Measurements from ENCODE around the gene PCK1.

PCK1 gene

DNA sequence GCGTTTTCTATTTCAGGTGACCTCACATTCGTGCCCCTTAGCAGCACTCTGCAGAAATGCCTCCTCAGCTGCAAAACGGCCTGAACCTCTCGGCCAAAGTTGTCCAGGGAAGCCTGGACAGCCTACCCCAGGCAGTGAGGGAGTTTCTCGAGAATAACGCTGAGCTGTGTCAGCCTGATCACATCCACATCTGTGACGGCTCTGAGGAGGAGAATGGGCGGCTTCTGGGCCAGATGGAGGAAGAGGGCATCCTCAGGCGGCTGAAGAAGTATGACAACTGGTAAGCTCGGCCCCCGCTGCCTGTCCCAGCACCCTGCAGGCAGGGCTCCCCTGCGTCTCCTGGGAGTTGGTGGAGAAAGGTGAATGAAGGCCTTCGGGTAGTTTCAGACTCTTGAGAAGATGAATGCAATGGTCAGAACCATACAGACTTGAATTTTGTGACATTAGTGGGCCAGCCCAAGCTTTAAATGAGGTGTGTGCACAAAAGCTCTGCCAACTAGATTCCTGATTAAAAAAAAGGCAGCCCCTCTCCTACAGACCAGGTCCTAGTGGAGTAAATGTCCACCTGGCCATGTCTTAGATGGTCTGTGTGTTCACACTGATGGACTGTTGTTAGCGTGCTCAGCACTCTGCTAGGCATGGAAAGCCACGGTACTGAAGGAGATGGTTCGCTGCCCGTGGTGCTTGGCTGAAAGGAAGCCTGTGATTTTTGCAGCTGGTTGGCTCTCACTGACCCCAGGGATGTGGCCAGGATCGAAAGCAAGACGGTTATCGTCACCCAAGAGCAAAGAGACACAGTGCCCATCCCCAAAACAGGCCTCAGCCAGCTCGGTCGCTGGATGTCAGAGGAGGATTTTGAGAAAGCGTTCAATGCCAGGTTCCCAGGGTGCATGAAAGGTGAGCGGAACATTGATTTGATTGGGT lies 708 bp downstream of the PCK1 start:
- DNase-seq, result no peak

DNA sequence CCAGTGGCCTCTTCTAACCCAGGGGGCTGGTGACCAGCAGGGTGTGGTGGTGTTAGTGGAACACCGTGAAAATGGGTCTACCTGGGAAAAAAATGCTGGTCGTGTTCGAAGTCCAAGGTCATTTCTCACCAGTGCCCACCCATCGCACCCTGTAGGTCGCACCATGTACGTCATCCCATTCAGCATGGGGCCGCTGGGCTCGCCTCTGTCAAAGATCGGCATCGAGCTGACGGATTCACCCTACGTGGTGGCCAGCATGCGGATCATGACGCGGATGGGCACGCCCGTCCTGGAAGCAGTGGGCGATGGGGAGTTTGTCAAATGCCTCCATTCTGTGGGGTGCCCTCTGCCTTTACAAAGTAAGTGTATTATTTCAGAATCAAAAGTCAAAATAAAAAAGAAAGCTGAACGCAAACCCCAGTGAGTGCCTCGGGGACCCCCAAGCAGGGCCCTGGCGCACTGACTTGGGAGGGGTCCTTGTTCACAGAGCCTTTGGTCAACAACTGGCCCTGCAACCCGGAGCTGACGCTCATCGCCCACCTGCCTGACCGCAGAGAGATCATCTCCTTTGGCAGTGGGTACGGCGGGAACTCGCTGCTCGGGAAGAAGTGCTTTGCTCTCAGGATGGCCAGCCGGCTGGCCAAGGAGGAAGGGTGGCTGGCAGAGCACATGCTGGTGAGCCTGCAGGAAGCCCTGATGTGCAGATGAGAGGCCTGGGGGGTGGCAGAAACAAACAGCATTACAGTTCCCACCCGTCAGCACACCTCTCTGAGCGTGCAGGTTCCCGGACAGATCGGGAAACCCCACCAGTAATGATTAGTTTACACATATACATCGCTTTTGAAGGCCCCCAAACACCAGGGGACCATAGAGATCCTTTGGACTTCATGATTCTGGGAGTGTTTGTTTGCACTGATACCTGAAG lies 1.9 kb downstream of the PCK1 start:
- no peak for DNase-seq

DNA sequence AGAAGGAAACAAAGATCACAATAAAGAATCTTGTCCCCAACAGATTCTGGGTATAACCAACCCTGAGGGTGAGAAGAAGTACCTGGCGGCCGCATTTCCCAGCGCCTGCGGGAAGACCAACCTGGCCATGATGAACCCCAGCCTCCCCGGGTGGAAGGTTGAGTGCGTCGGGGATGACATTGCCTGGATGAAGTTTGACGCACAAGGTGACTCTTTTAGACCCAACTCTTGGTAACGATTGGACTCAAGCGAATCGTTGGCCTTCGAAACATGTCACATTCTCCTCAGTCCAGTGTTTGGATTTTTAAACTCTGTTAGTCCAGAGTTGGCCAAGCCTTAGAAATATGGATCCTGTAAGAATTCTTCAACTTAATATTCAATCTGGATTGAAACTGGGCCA lies 2.6 kb downstream of the PCK1 start:
- DNase-seq, result no peak

DNA sequence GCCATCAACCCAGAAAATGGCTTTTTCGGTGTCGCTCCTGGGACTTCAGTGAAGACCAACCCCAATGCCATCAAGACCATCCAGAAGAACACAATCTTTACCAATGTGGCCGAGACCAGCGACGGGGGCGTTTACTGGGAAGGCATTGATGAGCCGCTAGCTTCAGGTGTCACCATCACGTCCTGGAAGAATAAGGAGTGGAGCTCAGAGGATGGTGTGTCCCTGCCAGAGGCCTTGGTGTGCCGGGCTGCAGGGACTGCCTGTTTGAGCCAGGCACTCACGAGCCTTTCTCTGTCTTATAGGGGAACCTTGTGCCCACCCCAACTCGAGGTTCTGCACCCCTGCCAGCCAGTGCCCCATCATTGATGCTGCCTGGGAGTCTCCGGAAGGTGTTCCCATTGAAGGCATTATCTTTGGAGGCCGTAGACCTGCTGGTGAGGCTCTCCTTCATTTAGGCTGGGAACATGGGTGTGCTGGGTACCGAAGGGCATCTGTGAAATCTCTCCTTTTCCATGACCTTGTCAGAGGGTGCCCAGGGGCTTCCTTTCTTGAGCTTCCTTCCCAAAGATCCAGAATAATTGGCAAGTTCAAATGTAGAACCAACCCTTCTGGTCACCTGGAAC lies 3.4 kb downstream of the PCK1 start:
- no peak for DNase-seq

DNA sequence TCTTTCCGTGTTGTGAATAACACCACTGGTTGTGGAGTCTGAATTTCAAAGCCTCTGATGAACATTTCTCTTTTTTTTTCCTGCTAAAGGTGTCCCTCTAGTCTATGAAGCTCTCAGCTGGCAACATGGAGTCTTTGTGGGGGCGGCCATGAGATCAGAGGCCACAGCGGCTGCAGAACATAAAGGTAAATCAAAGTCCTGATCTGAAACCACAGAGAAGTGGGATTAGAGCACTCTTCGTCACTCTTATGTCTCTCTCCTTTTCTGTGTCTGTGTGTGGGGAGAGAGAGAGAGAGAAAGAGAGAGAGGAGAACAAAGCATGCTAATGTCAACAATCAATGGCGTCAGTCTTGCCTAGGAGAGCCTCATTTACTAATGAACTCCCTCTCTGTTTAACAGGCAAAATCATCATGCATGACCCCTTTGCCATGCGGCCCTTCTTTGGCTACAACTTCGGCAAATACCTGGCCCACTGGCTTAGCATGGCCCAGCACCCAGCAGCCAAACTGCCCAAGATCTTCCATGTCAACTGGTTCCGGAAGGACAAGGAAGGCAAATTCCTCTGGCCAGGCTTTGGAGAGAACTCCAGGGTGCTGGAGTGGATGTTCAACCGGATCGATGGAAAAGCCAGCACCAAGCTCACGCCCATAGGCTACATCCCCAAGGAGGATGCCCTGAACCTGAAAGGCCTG lies 4.2 kb downstream of the PCK1 start:
- no peak for DNase-seq

DNA sequence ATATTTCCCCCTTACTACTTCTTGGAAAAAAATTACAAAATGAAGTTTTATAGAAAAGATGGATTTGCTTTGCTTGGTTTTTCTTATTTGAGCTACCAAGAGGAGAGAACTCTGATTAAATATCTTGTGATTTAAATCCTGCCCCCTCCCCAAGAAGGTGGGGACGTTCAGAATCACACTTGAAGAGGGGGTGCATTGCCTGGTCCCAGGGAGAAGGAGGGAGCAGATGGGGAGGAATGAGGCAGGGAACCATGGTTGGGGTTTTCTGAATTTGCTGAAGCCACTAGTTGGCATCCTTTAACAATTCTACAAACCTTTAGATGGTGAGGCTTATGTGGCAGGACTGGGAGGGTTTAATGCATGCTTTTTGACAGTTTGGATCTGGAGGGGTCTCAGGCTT lies 5.5 kb downstream of the PCK1 start:
- DNase-seq, result no peak

DNA sequence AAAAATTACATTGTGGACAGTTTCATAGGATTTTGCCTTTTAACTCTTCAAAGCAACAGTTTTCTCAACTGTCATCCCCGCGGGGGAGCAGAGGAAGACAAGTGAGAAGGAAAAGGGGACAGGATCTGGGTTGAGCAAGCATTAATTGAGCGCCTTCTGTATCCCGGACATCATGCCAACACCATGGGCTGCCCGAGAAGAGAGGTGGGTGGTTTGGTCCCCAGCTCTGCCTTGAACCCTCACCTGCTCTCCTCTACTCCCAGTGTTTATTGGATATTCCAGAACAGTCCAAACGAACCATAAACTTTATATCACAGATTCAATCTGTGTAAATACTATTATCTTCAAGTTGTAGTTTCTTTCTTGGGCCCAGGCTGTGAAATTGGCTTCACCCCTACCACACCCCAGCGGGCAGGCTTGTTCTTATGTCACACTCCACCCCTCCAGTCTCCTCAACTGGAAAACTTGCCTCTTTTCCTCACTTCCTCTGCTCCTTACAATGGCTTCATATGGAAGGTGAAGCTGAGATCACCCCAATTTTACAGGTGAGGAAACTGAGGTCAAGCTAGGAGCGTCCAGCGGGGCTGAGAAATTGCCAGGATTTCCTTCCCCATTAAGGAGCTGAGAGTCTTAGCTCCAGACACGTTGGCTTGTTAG lies 6.0 kb downstream of the PCK1 start:
- no peak for DNase-seq

DNA sequence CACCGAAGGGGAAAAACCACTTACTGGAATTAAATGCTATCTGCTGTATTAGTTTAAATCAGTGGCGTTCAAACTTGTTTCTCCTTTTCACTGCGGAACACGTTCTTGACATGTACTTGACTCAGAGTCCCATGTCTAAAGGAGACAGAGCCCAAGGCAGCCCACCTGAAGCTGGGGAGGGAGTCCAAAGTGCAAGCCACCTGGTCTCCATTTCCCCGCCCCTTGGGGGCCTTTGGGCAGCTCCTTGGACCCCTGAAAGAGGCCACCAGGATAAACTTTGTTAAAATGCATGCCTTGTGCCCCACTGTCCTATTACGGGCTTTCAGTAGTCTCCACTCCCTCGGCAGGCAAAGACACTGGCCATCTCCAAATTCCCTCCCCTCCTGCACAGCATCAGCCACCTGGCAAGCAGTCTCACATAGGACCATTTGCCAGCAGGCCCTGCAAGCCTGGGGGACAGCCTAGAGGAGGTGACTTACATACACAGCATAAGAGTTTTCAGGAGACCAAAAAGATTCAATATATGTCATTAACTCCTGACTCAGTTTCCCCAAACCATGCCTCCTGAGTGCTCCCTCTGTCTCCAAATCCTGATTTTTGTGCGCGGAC lies 6.7 kb downstream of the PCK1 start:
- no peak for DNase-seq

DNA sequence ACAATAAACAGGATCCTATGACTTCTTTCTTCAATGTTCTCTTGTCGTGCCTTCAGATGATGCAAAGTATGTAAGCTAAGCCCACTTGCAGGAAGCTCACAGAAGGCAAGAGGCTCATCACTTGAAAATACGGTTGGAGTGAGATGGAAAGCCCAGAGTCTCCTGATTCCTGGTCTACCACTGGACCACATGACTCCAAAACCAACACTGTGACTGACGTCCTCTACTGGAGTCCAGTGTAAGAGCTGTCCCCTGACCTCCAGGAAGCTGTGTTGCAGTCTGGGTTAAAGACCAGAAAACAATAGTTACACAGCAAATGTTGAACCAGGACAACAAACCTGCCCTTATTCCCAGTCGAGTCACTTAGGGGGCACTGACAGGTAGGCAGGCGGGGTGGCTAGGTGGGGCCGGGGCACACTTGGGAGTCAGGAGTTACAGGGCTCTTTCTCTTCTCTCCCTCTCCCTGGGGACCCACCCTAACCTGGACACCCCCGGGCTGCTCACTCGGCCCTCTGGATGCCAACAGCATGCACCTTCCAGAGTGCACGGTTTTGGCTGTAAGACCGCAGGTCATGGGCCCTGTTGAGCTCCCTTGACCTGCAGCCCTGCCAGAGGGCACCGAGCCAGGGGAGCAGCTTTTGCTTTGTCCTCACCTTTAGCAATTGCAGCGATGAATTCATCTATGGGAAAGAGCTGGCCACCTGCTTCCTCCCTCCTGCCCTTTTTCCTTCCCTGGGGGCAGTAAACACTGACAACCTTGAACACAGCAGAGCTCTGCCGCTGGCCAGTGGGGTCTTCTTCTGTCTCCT lies 7.4 kb downstream of the PCK1 start:
- DNase-seq, result no peak

DNA sequence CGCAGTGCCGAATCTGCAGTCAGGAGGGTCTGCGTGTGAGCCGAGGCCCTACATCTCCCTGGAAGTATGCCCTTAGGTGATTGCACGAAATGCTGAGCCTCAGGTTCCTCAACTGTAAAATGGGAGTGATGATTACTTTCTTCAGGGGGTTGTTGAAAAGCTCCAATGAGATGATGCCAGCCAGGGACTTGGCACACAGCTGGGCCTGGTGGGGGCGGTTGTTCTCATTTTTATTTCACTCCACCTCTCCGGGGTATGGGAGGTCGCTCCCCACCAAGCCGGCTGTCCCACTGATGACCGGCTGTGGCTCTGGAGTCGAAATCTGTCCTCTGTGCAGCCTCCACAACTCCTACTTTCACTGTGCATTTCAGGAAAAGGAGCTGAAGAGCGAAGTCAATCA lies 8.1 kb downstream of the PCK1 start:
- no peak for DNase-seq

DNA sequence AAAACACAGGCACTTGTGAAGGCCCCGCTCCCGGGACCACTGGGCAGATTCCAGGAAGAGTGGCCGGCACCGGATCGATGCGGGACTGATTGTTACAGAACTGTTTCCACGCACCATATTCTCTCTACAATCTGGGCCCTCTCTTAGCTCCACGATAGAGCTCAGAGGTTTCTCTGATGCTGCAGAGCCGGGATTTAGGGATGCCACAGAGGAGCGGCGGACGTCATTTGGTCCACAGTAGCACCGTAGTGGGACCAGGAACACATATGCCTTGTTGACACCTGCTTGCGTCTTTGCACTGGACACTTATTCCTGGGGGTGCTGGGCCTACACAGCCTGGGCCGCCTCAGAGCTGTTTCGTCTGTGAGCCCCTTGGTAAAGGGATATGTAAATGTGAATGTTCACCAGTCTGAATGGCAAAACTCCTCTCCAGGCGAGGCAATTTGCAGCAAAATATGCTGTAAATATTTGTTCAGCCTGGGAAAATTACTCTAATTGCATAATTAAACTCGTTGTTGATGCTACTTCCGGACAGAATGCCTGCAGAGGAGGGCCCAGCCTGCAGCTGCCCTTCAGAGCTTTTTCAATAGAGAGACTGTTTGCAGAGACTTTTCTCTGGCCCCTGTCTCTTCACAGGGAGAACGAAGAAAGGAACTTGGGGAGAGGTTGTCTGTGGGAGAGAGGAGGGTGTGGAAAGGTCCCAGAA lies 9.4 kb downstream of the PCK1 start:
- DNase-seq, result no peak

DNA sequence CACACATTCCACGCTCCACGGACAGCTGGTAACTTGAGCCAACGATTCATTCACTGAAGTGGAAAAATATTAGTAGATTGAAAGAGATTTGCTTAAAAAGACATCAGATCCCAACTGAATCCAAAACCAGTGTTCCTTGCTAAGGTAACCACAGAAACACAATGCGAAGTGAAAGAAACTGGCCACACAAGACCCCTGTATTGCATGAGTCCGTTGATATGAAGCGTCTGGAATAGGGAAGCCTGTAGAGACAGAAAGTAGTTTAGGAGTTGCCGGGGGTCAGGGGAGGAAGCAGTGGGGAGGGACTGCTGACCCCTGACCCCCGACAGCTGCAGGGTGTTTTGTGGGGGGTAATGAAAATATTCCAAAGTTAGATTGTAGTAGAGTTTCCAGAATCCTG lies 10.0 kb downstream of the PCK1 start:
- DNase-seq, result no peak

DNA sequence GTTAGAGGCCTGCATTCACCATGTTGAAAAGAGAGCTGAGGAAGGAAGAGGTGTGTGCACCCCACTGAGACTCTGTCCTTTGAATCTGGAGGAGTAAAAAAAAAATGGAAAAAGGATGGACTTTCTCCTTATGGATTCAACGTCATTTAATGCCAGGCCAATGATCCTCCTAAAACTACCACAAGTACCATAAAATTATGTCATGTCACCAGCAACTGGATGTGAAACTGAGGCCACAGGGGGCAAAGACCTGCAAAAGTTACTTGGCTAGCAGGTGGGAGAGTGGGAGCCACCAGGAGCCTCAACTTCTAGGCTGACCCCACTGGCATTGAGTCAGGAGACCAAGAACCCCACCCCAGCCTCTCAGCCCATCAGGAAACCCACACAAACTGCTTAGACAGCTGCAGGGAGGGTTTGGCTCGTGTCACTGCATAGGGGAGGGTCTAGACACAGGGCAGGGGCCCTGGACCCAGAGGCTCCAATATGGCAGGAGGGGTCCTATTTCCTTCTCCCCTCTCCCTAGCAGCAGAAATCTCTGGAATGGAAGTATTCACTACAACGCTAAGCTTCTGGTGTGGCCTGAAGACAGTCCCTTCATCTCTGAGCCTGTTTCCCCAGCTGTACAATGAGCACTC lies 11.0 kb downstream of the PCK1 start:
- DNase-seq, result no peak

DNA sequence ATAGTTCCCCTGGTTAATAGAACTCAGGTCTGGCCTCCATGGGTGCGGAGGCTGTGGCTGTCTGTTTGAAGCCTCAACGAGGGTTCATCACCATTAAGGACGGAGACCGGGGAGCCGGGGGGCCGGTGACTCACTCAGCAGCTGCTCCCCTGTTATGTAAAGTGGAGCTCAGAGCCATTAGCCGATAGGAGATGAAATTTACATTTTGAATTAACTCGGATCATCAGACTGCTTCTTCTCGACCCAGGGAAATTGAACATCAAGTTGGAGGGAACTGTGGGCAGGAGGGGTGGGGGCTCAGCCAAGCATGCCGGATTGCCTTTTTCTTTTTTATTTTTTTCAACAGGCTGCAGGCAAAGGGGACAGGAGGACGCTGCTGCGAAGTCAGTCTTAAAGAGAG lies 12.3 kb downstream of the PCK1 start:
- no peak for DNase-seq

DNA sequence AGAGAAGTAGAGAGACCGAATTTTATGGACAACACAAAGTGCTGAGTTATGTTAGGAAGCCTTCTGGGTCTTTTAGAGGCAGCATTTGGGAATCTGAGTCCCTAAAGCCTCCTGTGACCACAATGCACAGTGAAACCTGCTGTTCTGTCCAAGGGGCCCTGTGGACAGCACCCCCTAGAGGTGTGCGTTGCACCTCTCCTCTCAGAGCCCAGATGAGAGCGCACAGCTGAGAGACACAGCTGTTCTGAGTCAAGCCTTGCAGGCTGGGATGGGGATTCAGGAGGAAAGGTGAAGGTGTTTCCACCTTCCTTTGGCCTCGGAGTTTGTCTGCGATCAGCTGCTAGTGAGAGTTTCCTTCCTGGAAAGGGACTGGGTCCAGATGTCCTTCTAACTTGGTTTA lies 13.0 kb downstream of the PCK1 start:
- no peak for DNase-seq

DNA sequence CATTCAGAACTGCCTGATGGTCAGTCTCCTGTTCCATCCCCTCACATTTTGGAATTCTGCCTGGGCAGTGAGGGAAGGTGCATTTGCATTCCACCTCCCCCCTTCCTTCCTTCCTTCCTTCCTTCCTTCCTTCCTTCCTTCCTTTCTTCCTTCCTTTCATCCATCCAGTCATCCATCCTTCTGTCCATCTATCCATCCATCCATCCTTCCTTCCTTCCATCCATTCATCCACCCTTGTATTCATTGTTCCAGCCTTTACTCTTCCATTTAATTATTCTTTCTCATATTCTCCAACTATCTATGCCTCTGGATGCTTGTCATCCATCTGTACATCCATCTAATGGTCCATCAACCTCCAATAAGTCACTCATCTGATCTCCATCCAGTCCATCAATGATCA lies 14.0 kb downstream of the PCK1 start:
- DNase-seq, result no peak

DNA sequence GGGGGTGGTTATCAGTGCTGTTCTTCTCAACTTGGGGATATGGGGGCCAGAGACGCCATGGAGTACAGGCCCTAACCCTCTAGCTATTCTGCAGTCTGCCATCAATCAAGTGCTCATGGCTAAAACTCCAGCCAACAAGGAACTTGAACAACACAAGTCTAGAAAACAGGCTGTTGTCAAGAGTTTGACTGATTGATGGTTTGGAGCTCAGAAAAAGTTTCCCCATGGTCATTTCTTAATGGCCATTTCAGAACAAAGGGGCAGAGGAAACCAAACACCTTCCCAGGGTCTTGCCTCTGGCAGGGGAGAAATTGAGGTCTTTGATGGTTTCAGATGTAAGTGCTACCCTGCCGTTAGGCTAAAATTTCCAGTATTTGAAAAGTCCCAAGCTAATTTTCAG lies 15.1 kb downstream of the PCK1 start:
- DNase-seq, result no peak

DNA sequence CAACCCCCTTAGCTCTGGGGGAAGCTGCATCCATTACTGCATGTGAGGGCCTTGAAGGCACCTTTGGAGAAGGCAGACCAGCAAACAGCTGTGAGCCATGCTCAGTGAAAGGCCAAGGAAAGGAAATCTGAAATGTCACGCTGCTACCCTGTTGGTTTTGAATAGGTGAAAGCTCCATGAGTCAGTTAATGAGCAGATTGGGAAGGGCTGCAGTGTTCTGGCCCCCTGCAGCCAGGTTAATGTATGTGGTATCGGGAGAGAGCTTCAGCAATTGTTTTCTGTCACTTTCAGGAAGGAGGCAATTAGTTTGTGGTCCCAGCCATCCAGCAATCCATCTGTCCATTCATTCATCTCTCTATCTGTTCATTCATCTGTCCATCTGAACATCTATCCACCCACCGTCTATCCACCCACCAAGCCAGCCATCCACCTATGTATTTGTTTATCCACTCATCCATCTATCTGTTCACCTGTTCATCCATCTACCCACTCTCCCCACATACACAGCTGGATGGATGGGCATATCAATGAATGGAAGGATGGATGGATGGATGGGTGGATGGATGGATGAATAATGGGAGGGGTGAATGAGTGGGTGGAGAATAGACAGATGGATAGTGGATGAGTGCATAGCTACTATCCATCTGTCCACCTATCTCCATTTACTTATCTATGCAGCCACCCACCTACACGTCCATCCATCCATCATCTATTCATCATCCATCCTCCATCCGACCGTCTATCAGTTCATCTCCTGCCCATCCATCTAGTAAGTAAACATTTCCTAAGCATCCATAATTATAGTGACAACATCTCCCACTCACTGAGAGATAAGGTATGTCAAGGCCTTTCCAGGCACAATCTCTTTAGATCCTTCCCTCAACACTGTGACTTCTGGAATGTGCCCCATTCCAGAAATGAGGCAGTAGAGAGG lies 16.0 kb downstream of the PCK1 start:
- no peak for DNase-seq
